SK-N-SH (cell line): ENCODE data around the gene PHF21B. TPM values are rescaled to one million over a fixed set of nuclear protein-coding genes. Genes with fewer than 3 reads are reported as not detected.

ENCODE experiments used
- CTCF ChIA-PET: fragments of 300-600, 350-600 bp; formaldehyde crosslinking; extraction: SDS; loops from one replicate; lab custom pipeline; 2021; lab: Yijun Ruan, JAX
- POLR2A ChIA-PET: fragments of 350-600 bp; sonication (Branson Sonifier 250); formaldehyde crosslinking; extraction: SDS; loops from one replicate; lab custom pipeline; 2020; ENCODE audit warnings: antibody characterized with exemption, inconsistent platforms; lab: Yijun Ruan, JAX
- DNase-seq: peaks from one replicate; pipeline ENCODE4 v3.0.0; 2012
- H2AFZ ChIP-seq: fragments of 200-600 bp; sonication (generic); 2 replicates; pipeline ENCODE4 v1.8.1; 2016; ENCODE audit warnings: antibody characterized with exemption, mild to moderate bottlenecking, low read depth
- H3F3A ChIP-seq: fragments of 200-600 bp; sonication (generic); replicated peaks from 2 replicates; pipeline ENCODE3; 2016; ENCODE audit warnings: antibody characterized with exemption, mild to moderate bottlenecking; ENCODE audit not compliant: insufficient read depth
- H3K27ac ChIP-seq, 2 experiments: fragments of 200-500 bp in 1 of 2; fragments of 200-600 bp in 1 of 2; sonication (Bioruptor generic) in 1 of 2; sonication (generic), shearing (Covaris generic) in 1 of 2; 2 replicates each; pipeline versions ENCODE4 v1.5.1 to v1.6.1; 2014 to 2016; ENCODE audit warnings: low read depth in 2 of 2, inconsistent platforms in 1 of 2, low read length in 1 of 2, mild to moderate bottlenecking in 1 of 2, mixed read lengths in 1 of 2
- H3K27me3 ChIP-seq: fragments of 200-600 bp; sonication (generic), shearing (Covaris generic); 2 replicates; pipeline ENCODE4 v1.6.1; 2016; ENCODE audit warnings: mixed run types; ENCODE audit not compliant: insufficient read depth
- H3K36me3 ChIP-seq, 2 experiments: fragments of 200-500 bp in 1 of 2; fragments of 200-600 bp in 1 of 2; sonication (Bioruptor generic) in 1 of 2; sonication (generic) in 1 of 2; replicated peaks in 1 of 2; 2 replicates each; pipeline versions ENCODE3 to v1.5.1; 2014 to 2016; ENCODE audit warnings: low read length in 1 of 2, mild to moderate bottlenecking in 1 of 2; ENCODE audit not compliant: insufficient read depth in 2 of 2, control insufficient read depth in 1 of 2
- H3K4me1 ChIP-seq, 2 experiments: fragments of 200-500 bp in 1 of 2; fragments of 200-600 bp in 1 of 2; sonication (Bioruptor generic) in 1 of 2; sonication (generic), shearing (Covaris generic) in 1 of 2; 2 replicates each; pipeline versions ENCODE4 v1.5.1 to v1.6.1; 2014 to 2016; ENCODE audit warnings: low read depth in 1 of 2, low read length in 1 of 2, mixed run types in 1 of 2; ENCODE audit not compliant: insufficient read depth in 2 of 2, control insufficient read depth in 1 of 2
- H3K4me2 ChIP-seq: fragments of 200-600 bp; sonication (generic), shearing (Covaris generic); 2 replicates; pipeline ENCODE4 v1.6.1; 2017; ENCODE audit warnings: mixed run types
- H3K4me3 ChIP-seq, 2 experiments: fragments of 200-500 bp in 1 of 2; fragments of 200-600 bp in 1 of 2; sonication (Bioruptor generic) in 1 of 2; sonication (generic), shearing (Covaris generic) in 1 of 2; 2 replicates each; pipeline versions ENCODE4 v1.5.1 to v1.8.1; 2014 to 2016; ENCODE audit warnings: low read depth in 2 of 2, inconsistent platforms in 1 of 2, low read length in 1 of 2, mild to moderate bottlenecking in 1 of 2, mixed read lengths in 1 of 2, moderate library complexity in 1 of 2
- H3K79me2 ChIP-seq: fragments of 200-600 bp; sonication (generic); 2 replicates; pipeline ENCODE4 v1.8.1; 2017; ENCODE audit warnings: mild to moderate bottlenecking; ENCODE audit not compliant: insufficient read depth
- H3K9ac ChIP-seq: fragments of 200-600 bp; sonication (generic); 2 replicates; pipeline ENCODE4 v1.6.1; 2017; ENCODE audit warnings: mixed run types
- H3K9me2 ChIP-seq: fragments of 200-600 bp; sonication (generic); 2 replicates; pipeline ENCODE4 v1.6.1; 2017; ENCODE audit warnings: mixed run types
- H3K9me3 ChIP-seq: fragments of 200-600 bp; sonication (generic); 2 replicates; pipeline ENCODE4 v1.6.1; 2017; ENCODE audit warnings: mixed run types, mild to moderate bottlenecking, moderate library complexity
- H4K20me1 ChIP-seq: fragments of 200-600 bp; sonication (generic); 2 replicates; pipeline ENCODE4 v1.6.1; 2017; ENCODE audit warnings: mild to moderate bottlenecking, mixed run types; ENCODE audit not compliant: insufficient read depth
- CTCF ChIP-seq: fragments of 200-600 bp; sonication (generic); IDR thresholded peaks from 2 replicates; pipeline ENCODE4 v1.6.1; 2017; ENCODE audit warnings: antibody characterized with exemption, mild to moderate bottlenecking, moderate library complexity
- ELF1 ChIP-seq: IDR thresholded peaks from 2 replicates; pipeline ENCODE4 v1.4.0; 2012
- EP300 ChIP-seq, 2 experiments: IDR thresholded peaks; 2 replicates each; pipeline versions ENCODE4 v1.4.0 to v1.6.1; 2012; ENCODE audit warnings: borderline replicate concordance in 1 of 2, low read depth in 1 of 2, low read length in 1 of 2
- EZH2phosphoT487 ChIP-seq: fragments of 200-600 bp; sonication (generic); IDR thresholded peaks from 2 replicates; pipeline ENCODE4 v1.6.1; 2017; ENCODE audit warnings: low read depth, mixed run types, mild to moderate bottlenecking, antibody characterized with exemption, moderate library complexity, borderline replicate concordance
- FOXJ3 ChIP-seq: sonication (generic); formaldehyde crosslinking; IDR thresholded peaks from 2 replicates; pipeline ENCODE4 v1.5.1; 2020; ENCODE audit warnings: mild to moderate bottlenecking, missing genetic modification reagents
- FOXM1 ChIP-seq: IDR thresholded peaks from 2 replicates; pipeline ENCODE4 v1.4.0; 2012; ENCODE audit warnings: low read depth, mild to moderate bottlenecking
- GABPA ChIP-seq: IDR thresholded peaks from 2 replicates; pipeline ENCODE4 v1.4.0; 2012; ENCODE audit warnings: low read depth, mild to moderate bottlenecking
- IRF3 ChIP-seq: fragments of 150-350 bp; IDR thresholded peaks from 2 replicates; pipeline ENCODE4 v1.6.1; 2016; ENCODE audit warnings: mild to moderate bottlenecking, low read depth, low read length
- MEF2A ChIP-seq: IDR thresholded peaks from 2 replicates; pipeline ENCODE4 v1.4.0; 2012; ENCODE audit warnings: low read depth, borderline replicate concordance
- MXI1 ChIP-seq: IDR thresholded peaks from 2 replicates; pipeline ENCODE4 v1.6.1; 2012; ENCODE audit warnings: mild to moderate bottlenecking, low read depth, low read length, improper control_type of control experiment
- NFIC ChIP-seq: IDR thresholded peaks from 2 replicates; pipeline ENCODE4 v1.4.0; 2012; ENCODE audit warnings: borderline replicate concordance
- NRF1 ChIP-seq: IDR thresholded peaks from 2 replicates; pipeline ENCODE4 v1.6.1; 2012; ENCODE audit warnings: low read depth, mild to moderate bottlenecking, low read length
- PBX3 ChIP-seq: IDR thresholded peaks from 2 replicates; pipeline ENCODE4; 2012
- POLR2AphosphoS5 ChIP-seq: IDR thresholded peaks from 2 replicates; pipeline ENCODE4 v1.6.1; 2012; ENCODE audit warnings: low read depth, low read length
- RFX5 ChIP-seq: IDR thresholded peaks from 2 replicates; pipeline ENCODE4 v1.6.1; 2012; ENCODE audit warnings: mild to moderate bottlenecking, improper control_type of control experiment, low read length
- TAF1 ChIP-seq: IDR thresholded peaks from 2 replicates; pipeline ENCODE4 v1.6.1; 2012; ENCODE audit warnings: low read depth, mild to moderate bottlenecking, low read length, moderate library complexity, borderline replicate concordance
- TCF12 ChIP-seq: IDR thresholded peaks from 2 replicates; pipeline ENCODE4 v1.4.0; 2012
- USF2 ChIP-seq: fragments of 150-350 bp; IDR thresholded peaks from 2 replicates; pipeline ENCODE4 v1.6.1; 2017; ENCODE audit warnings: antibody characterized with exemption, low read length, low read depth, borderline replicate concordance
- WGBS: methylation state at CpG from one replicate; pipeline ENCODE4 v1.1.6; 2017; ENCODE audit warnings: low lambda C conversion rate; 5-methylcytosine and 5-hydroxymethylcytosine counted together
- polyA plus RNA-seq, 3 experiments: library from polyadenylated mRNA; depleted of rRNA; stranded (reverse); fragments of >200 nt; gene quantifications; 2 replicates each; pipeline ENCODE4 v1.2.3, GENCODE V29; 2012
- TF ChIP-seq, protein P1 (sequence below): IDR thresholded peaks from 2 replicates; pipeline ENCODE4 v1.6.1; 2012; ENCODE audit warnings: mild to moderate bottlenecking, low read depth, low read length, moderate library complexity
- TF ChIP-seq, protein P2 (sequence below): IDR thresholded peaks from 2 replicates; pipeline ENCODE4 v1.4.0; 2012; ENCODE audit warnings: low read depth

The PHF21B gene
- polyA plus RNA-seq, 1 of the 3 experiments (the other 2 are of a cell fraction), result 0.76 TPM

- no peak for DNase-seq
- WGBS, result 46% methylated on average over 5 of the region's 5 CpGs
- Histone ChIP-seq H3K4me3 (no peak overlapping the region), H3K4me2 (no peak overlapping the region), H3K9me3 (no peaks in the 10 kb centered on the region), H3F3A (no peaks in the 10 kb centered on the region), H3K4me1 (no peaks in the 10 kb centered on the region; a peak in 1 of 4 replicates), H3K9me2 (no peaks in the 10 kb centered on the region), H3K27me3 (no peaks in the 10 kb centered on the region), H2AFZ (no peak overlapping the region), H3K27ac (no peak overlapping the region), H3K36me3 (no peaks in the 10 kb centered on the region), H3K9ac (no peak overlapping the region), H4K20me1 (no peaks in the 10 kb centered on the region), H3K79me2 (no peaks in the 10 kb centered on the region)
- TF ChIP-seq MXI1 (no peak), USF2 (no peak), FOXJ3 (no peak), MEF2A (no peak), TAF1 (no peak), ELF1 (no peak), NRF1 (no peak), FOXM1 (no peak), RFX5 (no peak), PBX3 (no peak), EP300 (IDR thresholded peaks at IDR 0.05; ENCODE audit: borderline replicate concordance in 1 of 2, low read depth in 1 of 2, low read length in 1 of 2) (no peak), IRF3 (no peak), CTCF (no peak), EZH2phosphoT487 (no peak), TCF12 (no peak), NFIC (no peak), GABPA (no peak), POLR2AphosphoS5 (no peak)
- TF ChIP-seq, protein P1, sequence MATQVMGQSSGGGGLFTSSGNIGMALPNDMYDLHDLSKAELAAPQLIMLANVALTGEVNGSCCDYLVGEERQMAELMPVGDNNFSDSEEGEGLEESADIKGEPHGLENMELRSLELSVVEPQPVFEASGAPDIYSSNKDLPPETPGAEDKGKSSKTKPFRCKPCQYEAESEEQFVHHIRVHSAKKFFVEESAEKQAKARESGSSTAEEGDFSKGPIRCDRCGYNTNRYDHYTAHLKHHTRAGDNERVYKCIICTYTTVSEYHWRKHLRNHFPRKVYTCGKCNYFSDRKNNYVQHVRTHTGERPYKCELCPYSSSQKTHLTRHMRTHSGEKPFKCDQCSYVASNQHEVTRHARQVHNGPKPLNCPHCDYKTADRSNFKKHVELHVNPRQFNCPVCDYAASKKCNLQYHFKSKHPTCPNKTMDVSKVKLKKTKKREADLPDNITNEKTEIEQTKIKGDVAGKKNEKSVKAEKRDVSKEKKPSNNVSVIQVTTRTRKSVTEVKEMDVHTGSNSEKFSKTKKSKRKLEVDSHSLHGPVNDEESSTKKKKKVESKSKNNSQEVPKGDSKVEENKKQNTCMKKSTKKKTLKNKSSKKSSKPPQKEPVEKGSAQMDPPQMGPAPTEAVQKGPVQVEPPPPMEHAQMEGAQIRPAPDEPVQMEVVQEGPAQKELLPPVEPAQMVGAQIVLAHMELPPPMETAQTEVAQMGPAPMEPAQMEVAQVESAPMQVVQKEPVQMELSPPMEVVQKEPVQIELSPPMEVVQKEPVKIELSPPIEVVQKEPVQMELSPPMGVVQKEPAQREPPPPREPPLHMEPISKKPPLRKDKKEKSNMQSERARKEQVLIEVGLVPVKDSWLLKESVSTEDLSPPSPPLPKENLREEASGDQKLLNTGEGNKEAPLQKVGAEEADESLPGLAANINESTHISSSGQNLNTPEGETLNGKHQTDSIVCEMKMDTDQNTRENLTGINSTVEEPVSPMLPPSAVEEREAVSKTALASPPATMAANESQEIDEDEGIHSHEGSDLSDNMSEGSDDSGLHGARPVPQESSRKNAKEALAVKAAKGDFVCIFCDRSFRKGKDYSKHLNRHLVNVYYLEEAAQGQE, result no peak
- TF ChIP-seq, protein P2, sequence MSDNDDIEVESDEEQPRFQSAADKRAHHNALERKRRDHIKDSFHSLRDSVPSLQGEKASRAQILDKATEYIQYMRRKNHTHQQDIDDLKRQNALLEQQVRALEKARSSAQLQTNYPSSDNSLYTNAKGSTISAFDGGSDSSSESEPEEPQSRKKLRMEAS, result no peak
- ChIA-PET POLR2A (no interaction called here), CTCF (interaction anchor here (1.1 kb wide), 1 partner anchor 18 kb away, joined by 4 read pairs; no protein-coding TSS in a partner anchor)
These were observed 22.9 kb downstream of the PHF21B start for GRCh38 chr22:44986926-44987325.
